Liver (tissue), 9 donors: ENCODE measurements around the gene ANKRD29. TPM values are rescaled to one million over a fixed set of nuclear protein-coding genes. Genes with fewer than 3 reads are reported as not detected.
"Not testable (repeated sequence)": the region's sequence is repeated elsewhere in the genome, so short reads cannot be mapped to it uniquely, and the experiment has no call there.

ENCODE experiments used
- DNase-seq: peaks from one replicate; pipeline ENCODE4 v3.0.0-alpha.2; 2017; ENCODE audit warnings: low spot score
- H3K27ac ChIP-seq, 2 donors: one replicate each; pipeline ENCODE4 v1.7.0; 2013; ENCODE audit warnings: inconsistent platforms in 2 of 2, low read length in 2 of 2, control low read depth in 1 of 2, low read depth in 1 of 2, mild to moderate bottlenecking in 1 of 2
- H3K27me3 ChIP-seq, 4 donors: one replicate each; pipeline versions ENCODE4 v1.6.1 to v1.7.0; 2013; ENCODE audit warnings: low read length in 3 of 4, inconsistent platforms in 1 of 4, mild to moderate bottlenecking in 1 of 4, moderate library complexity in 1 of 4; ENCODE audit not compliant: control insufficient read depth in 4 of 4, insufficient read depth in 4 of 4
- H3K36me3 ChIP-seq, 4 donors: one replicate each; pipeline versions ENCODE4 v1.6.1 to v1.7.0; 2013; ENCODE audit warnings: low read length in 3 of 4, mild to moderate bottlenecking in 3 of 4, low read depth in 1 of 4, moderate library complexity in 1 of 4; ENCODE audit not compliant: control insufficient read depth in 4 of 4, insufficient read depth in 3 of 4
- H3K4me1 ChIP-seq, 4 donors: one replicate each; pipeline versions ENCODE4 v1.6.1 to v1.7.0; 2013; ENCODE audit warnings: low read length in 3 of 4, mild to moderate bottlenecking in 3 of 4, moderate library complexity in 1 of 4; ENCODE audit not compliant: control insufficient read depth in 4 of 4, insufficient read depth in 4 of 4
- H3K4me3 ChIP-seq, 3 donors: one replicate each; pipeline versions ENCODE4 v1.6.1 to v1.7.0; 2013; ENCODE audit warnings: low read length in 3 of 3, control low read depth in 1 of 3, low read depth in 1 of 3, mild to moderate bottlenecking in 1 of 3
- H3K9ac ChIP-seq, 2 donors: one replicate each; pipeline ENCODE4 v1.7.0; 2013; ENCODE audit warnings: low read length in 2 of 2, mild to moderate bottlenecking in 2 of 2, moderate library complexity in 2 of 2, control low read depth in 1 of 2, low read depth in 1 of 2
- H3K9me3 ChIP-seq, 4 donors: one replicate each; pipeline versions ENCODE4 v1.6.1 to v1.7.0; 2013; ENCODE audit warnings: low read length in 3 of 4; ENCODE audit not compliant: control insufficient read depth in 4 of 4
- ATF3 ChIP-seq: IDR thresholded peaks from 2 replicates; pipeline ENCODE4 v1.6.1; 2016; ENCODE audit warnings: antibody characterized with exemption
- CTCF ChIP-seq: fragments of 150-350 bp; IDR thresholded peaks from 2 replicates; pipeline ENCODE4 v1.5.1; 2017; ENCODE audit warnings: improper control_type of control experiment, low read depth, low read length; ENCODE audit not compliant: missing input control
- EGR1 ChIP-seq, 2 donors: IDR thresholded peaks; 2 replicates each; pipeline ENCODE4 v1.6.1; 2016 to 2018; ENCODE audit warnings: antibody characterized with exemption in 2 of 2, low read depth in 2 of 2
- FOXA2 ChIP-seq: IDR thresholded peaks from 2 replicates; pipeline ENCODE4 v1.6.1; 2016; ENCODE audit warnings: antibody characterized with exemption
- HNF4A ChIP-seq, 2 donors: conservative IDR thresholded peaks; 2 replicates each; pipeline ENCODE4 v1.6.1; 2016; ENCODE audit warnings: antibody characterized with exemption in 2 of 2, mild to moderate bottlenecking in 2 of 2
- HNF4G ChIP-seq: IDR thresholded peaks from 2 replicates; pipeline ENCODE4 v1.6.1; 2016; ENCODE audit warnings: antibody characterized with exemption
- JUND ChIP-seq, 2 donors: IDR thresholded peaks; 2 replicates each; pipeline ENCODE4 v1.6.1; 2016; ENCODE audit warnings: antibody characterized with exemption in 2 of 2
- MAX ChIP-seq: IDR thresholded peaks from 2 replicates; pipeline ENCODE4 v1.6.1; 2016; ENCODE audit warnings: antibody characterized with exemption
- RAD21 ChIP-seq, 2 donors: IDR thresholded peaks; 2 replicates each; pipeline ENCODE4 v1.6.1; 2016; ENCODE audit warnings: antibody characterized with exemption in 2 of 2, mild to moderate bottlenecking in 2 of 2
- REST ChIP-seq: IDR thresholded peaks from 2 replicates; pipeline ENCODE4 v1.6.1; 2016; ENCODE audit warnings: antibody characterized with exemption, mild to moderate bottlenecking
- RXRA ChIP-seq, 2 donors: IDR thresholded peaks; 2 replicates each; pipeline ENCODE4 v1.6.1; 2017 to 2018; ENCODE audit warnings: antibody characterized with exemption in 2 of 2, mild to moderate bottlenecking in 1 of 2
- SP1 ChIP-seq: IDR thresholded peaks from 2 replicates; pipeline ENCODE4 v1.6.1; 2018; ENCODE audit warnings: antibody characterized with exemption, mild to moderate bottlenecking
- YY1 ChIP-seq: IDR thresholded peaks from 2 replicates; pipeline ENCODE4 v1.6.1; 2016; ENCODE audit warnings: antibody characterized with exemption, mild to moderate bottlenecking
- ZBTB33 ChIP-seq: IDR thresholded peaks from 2 replicates; pipeline ENCODE4 v1.6.1; 2016; ENCODE audit warnings: antibody characterized with exemption
- WGBS: extraction: QIAGEN DNeasy Blood & Tissue Kit; methylation state at CpG from one replicate; pipeline ENCODE4 v1.1.7; 2013; 5-methylcytosine and 5-hydroxymethylcytosine counted together
- polyA plus RNA-seq, 2 donors: library from polyadenylated mRNA; stranded (reverse) in 1 of 2; unstranded in 1 of 2; fragments of 200-250 nt in 1 of 2; fragments of >200 nt in 1 of 2; fragmentation: Nextera tagmentation in 1 of 2; extraction: Ambion mirVana in 1 of 2; gene quantifications; one replicate each; pipeline versions ENCODE4 v1.2.1 to v1.2.3, GENCODE V29; 2013 to 2015
- total RNA-seq, 2 donors: library from RNA; depleted of rRNA; stranded (reverse); fragments of >200 nt; gene quantifications; one replicate each; pipeline ENCODE4 v1.2.3, GENCODE V29; 2014
- donor health status: healthy.
- donor health status: healthy.
- donor health status: healthy.
- donor health status: healthy.
- donor health status: healthy.

The ANKRD29 gene
- total and polyA plus RNA-seq, 4 donors, result 0.14 to 0.50 (median 0.33) TPM

- H3K4me1 ChIP-seq, result peaks cover 4 to 25% (median 12%) of the 10 kb centered on the region in 4 donors
- no peaks in the 10 kb centered on the region for H3K27me3 ChIP-seq
- no peaks in the 10 kb centered on the region for H3K36me3 ChIP-seq
- DNase-seq, result no peak
- TF ChIP-seq RXRA (IDR thresholded peaks at IDR 0.05), result no peak
- no peak for TF ChIP-seq EGR1 (IDR thresholded peaks at IDR 0.05; ENCODE audit: low read depth in 2 of 2)
- no peak for TF ChIP-seq ZBTB33
- TF ChIP-seq MAX, result no peak
- TF ChIP-seq RAD21 (IDR thresholded peaks at IDR 0.05), result no peak
- TF ChIP-seq HNF4G, result no peak
- TF ChIP-seq SP1, result no peak
- TF ChIP-seq YY1, result no peak
- TF ChIP-seq CTCF, result no peak
- no peak for TF ChIP-seq FOXA2
- H3K4me3 ChIP-seq, result no peak overlapping the region
- no peak overlapping the region for H3K27ac ChIP-seq
- no peak overlapping the region for H3K9ac ChIP-seq
- 90% methylated on average over 2 of the region's 2 CpGs for WGBS
- H3K9me3 ChIP-seq, result no peaks in the 10 kb centered on the region
Measured at GRCh38 chr18:23614413-23614812, 48.3 kb downstream of the ANKRD29 start.

GRCh38 chr18:23613091-23613475, 49.6 kb downstream of the ANKRD29 start:
- H3K36me3 ChIP-seq, H3K4me3 ChIP-seq, H3K27me3 ChIP-seq, H3K9me3 ChIP-seq, DNase-seq, H3K27ac ChIP-seq, H3K9ac ChIP-seq: not testable (repeated sequence)
- peaks cover under 1 to 12% (median 5%) of the 10 kb centered on the region in 4 donors for H3K4me1 ChIP-seq
- WGBS, result 93% methylated on average over 7 of the region's 7 CpGs

GRCh38 chr18:23612434-23613090, 50.1 kb downstream of the ANKRD29 start:
- H3K27me3 ChIP-seq, result no peaks in the 10 kb centered on the region
- no peak overlapping the region for H3K9ac ChIP-seq
- H3K27ac ChIP-seq, result no peak overlapping the region
- 80% methylated on average over 8 of the region's 8 CpGs for WGBS
- no peaks in the 10 kb centered on the region for H3K36me3 ChIP-seq
- no peaks in the 10 kb centered on the region for H3K9me3 ChIP-seq
- H3K4me1 ChIP-seq, result peaks cover 0 to 7% (median 4%) of the 10 kb centered on the region in 4 donors
- DNase-seq, result no peak
- H3K4me3 ChIP-seq, result no peak overlapping the region
- TF ChIP-seq EGR1 (IDR thresholded peaks at IDR 0.05; ENCODE audit: low read depth in 2 of 2) (no peak), REST (no peak), JUND (IDR thresholded peaks at IDR 0.05) (no peak), ATF3 (no peak), FOXA2 (no peak), HNF4A (conservative IDR thresholded peaks at IDR 0.05) (no peak), RXRA (IDR thresholded peaks at IDR 0.05) (no peak)
